ENCODE measurements around the gene CLSTN1.

- TF ChIP-seq CTCF (IDR thresholded peaks at IDR 0.05) (no peak), EZH2 (IDR thresholded peaks at IDR 0.05; ENCODE audit: borderline replicate concordance, insufficient read depth, low read depth, low read length, poor library complexity, severe bottlenecking) (no peak)
These were observed 22.9 kb upstream of the CLSTN1 start for GRCh38 chr1:9846611-9847171.

Data from B cell (primary cell).